Stimulated activated CD4-positive, alpha-beta T cell treated with anti-CD3 and anti-CD28 coated beads, Interleukin-12 subunit alpha, Interleukin-12 subunit beta, amount 100 ng/mL, for 4 hours (primary cell): ENCODE measurements around the gene RASGRP1.
"Not testable (repeated sequence)": the region's sequence is repeated elsewhere in the genome, so short reads cannot be mapped to it uniquely, and the experiment has no call there.

Experiments
- DNase-seq: peaks from one replicate; pipeline ENCODE4 v3.0.0-alpha.2; 2020

Gene RASGRP1

GRCh38 chr15:38564557-38565286, at the start of gene RASGRP1:
RASGRP1 (minus strand) TSS chr15:38564814; CDS start chr15:38564628, 186 bp downstream.
- peak; percentile 80 for DNase-seq

- no peak for DNase-seq
Measured at GRCh38 chr15:38613085-38613484, 48.5 kb upstream of the RASGRP1 start.

DNA sequence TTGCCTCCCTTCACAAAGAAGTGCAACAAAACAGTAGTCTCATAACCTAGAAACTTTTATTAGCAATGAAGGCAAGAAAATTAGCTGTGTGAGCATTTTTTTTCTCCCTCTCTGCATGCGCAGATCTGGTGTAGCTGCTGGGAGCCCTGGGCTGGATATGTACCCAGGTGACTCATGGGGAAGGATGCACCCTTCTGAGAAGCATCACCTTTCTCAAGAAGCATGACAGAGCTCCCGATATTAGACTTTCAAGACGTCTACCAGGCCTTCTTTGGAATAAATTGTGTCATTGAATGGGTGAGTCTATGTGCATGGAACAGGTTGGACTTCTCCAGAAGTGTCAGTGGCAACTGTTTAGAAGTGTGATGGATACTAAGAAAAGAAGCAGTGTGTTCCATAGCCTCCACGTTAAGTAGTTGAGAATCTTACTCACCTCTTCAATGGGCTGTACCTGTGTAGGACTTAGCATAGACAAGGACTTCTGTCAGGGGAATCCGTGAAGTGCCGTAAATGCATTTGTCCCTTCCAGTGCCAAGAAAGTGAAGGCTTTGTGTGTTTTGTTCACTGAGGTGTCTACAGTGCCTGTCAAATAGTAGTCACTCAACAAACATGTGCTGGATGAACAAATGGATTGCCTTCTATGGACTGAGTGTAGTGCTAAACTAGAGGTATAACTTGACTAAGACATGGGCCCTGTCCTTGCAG, 47.7 kb upstream of the RASGRP1 start:
- peak; percentile 33 for DNase-seq

GRCh38 chr15:38611228-38611627, 46.6 kb upstream of the RASGRP1 start:
- no peak for DNase-seq

DNA sequence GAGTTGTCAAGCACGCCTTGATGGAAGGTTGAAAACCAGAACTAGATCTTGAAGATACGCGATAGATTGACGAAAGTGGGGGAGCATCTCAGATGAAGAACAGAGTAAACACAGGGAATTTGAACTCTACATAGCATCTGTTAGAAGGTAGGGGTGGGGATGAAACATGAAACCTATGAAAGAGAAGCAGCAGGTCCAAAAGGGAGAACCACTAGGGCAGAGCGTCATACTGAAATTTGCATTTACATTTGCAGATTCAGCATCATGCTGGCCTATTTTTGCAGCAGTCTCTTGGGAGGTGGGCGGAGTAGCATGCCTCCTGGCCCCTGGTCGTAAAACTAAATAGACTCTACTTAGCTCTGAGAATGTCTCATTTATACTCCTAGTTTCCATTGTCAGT, 46.1 kb upstream of the RASGRP1 start:
- DNase-seq: no peak

DNA sequence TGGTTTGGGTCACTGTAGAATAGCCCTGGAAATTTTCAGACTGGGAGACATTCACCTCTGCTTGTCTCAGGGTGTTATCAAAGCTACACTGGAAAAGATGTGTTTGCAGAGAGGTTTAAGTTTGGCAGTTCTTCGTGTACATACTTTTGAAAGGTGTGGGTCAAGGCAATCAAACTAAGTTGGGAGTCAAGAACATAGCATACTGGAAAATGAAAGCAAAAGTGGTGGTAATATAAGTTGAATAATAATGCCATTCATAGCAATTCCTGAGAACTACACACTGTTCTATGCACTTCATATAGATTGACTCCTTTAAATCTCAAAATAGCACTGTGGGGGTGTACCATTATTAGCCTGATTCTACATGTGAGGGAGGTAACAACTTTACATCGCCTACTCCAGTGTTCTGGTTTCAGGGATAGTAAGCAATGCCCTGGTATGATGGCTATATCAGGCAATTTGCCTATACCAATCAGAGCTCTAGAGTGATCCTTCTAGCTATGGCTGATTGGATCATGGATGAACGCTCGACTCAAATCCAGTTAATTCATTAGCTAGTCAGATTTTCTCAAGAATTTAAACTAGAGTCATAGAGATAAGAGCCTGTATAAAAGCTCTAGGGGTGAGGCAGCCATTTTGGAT, 44.6 kb upstream of the RASGRP1 start:
- DNase-seq: no peak

- DNase-seq: no peak
Measured at GRCh38 chr15:38608682-38609081, 44.1 kb upstream of the RASGRP1 start.

DNA sequence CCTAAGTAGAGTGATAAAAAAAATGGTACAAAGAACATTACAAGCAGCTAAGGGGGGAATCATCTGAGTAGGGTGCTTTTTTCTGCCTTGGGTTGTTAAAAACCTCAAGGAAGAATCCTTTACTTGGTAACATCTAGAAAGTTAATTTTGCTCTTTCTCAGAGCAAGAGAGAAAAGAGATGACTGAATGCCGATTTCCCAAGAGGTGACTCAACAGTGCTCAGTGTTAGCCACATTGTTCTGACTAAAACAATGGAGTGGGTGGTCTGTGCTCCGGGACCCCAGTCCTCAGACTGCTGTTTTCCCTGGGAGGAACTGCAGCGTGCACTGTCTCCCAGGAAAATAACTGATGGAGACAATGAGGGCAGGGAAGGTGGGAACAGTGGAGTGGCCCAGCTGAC, 41.1 kb upstream of the RASGRP1 start:
- no peak for DNase-seq

GRCh38 chr15:38603672-38604071, 39.1 kb upstream of the RASGRP1 start:
- no peak for DNase-seq

DNA sequence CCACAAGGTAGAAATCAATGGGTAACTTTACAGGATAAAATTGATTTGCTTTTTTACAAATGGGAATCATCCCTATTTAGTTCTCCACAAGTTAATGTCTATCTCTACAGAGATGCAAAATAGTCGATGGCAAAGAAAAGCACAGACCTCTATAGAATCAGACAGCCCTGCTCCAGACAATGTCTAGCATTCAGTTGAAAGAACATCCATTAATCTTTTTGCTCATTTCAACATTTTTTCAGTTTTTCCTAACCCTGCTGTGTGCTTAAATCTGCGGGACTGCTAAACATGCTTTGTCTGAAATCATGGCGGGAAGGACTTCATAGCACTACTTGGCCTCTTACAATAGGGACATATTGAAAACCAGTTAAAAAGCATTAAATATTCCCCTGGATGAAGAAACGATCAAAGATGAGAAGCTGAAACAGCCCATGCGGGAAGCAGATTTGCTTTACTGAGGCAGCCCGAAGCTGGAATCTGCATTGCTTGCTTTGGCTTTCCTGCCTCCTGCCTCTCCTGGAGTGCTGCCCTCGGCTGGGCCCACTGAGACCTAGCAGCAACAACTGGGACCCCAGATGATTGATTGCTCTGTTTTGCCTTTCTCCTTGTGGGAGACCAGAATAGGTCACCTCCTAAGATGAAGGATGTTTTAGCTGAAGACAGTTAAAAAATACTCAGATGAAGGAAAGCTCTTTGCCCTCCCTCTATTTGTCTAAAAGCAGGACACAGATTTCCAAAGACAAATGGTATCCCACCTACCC, 38.5 kb upstream of the RASGRP1 start:
- no peak for DNase-seq

- no peak for DNase-seq
Measured at GRCh38 chr15:38600236-38600635, 35.6 kb upstream of the RASGRP1 start.

DNA sequence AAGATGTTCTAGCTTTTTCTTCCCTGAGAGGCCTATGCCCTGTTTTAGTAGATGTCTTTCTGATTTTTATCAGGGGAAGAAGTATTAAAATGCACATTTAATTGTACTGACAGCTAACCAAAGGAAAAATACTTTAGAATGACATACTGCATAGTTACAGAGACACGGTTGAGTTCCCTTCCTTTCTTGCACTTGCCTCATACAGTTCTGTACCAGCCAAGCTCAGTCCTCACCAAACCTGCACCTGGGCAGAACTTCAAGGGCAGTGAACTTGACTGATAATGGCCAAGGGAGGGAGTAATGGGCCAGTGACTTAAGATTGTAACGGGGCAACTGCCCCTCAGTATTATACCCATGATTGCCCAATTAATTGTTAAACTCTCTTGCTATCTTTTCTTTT, 34.1 kb upstream of the RASGRP1 start:
- no peak for DNase-seq

DNA sequence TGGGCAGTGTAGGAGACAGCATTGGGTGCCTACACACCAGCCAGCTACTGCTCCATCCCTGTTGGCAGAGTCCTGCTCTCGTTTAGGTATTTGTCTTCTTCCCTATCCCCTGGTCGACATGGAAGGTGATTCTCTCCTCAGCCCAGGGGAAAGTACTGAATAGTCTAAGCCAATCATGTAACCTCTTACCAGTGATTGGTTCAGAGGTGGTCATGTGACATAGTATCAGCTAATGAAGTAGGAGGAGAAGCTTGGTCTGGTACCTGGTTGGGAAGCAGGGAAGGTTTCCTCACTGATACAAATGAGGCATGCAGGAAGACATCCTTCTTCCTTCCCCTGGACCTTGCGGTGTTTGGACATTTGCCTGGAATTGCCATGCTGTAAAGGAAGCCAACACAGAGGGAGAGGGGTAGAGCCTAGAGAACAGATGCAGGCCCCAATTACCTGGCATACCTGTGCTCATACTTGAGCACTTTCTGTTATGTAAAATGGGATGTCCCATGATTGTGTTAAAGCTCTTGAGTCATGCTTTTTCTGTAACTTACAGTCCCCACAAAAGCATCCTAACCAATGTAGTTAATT, 32.7 kb upstream of the RASGRP1 start:
- no peak for DNase-seq

GRCh38 chr15:38593524-38593923, 28.9 kb upstream of the RASGRP1 start:
- DNase-seq: no peak

GRCh38 chr15:38589502-38589901, 24.9 kb upstream of the RASGRP1 start:
- no peak for DNase-seq

GRCh38 chr15:38588672-38589071, 24.1 kb upstream of the RASGRP1 start:
- no peak for DNase-seq

- no peak for DNase-seq
Measured at GRCh38 chr15:38587214-38587613, 22.6 kb upstream of the RASGRP1 start.

DNA sequence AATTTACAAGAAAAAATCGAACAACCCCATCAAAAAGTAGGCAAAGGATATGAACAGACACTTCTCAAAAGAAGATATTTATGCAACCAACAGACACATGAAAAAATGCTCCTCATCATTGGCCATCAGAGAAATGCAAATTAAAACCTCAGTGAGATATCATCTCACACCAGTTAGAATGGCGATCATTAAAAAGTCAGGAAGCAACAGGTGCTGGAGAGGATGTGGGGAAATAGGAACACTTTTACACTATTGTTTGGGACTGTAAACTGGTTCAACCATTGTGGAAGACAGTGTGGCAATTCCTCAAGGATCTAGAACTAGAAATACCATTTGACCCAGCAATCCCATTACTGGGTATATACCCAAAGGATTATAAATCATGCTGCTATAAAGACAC, 21.4 kb upstream of the RASGRP1 start:
- DNase-seq: not testable (repeated sequence)

GRCh38 chr15:38578626-38579025, 14.0 kb upstream of the RASGRP1 start:
- no peak for DNase-seq

- no peak for DNase-seq
Measured at GRCh38 chr15:38577424-38577987, 12.9 kb upstream of the RASGRP1 start.

DNA sequence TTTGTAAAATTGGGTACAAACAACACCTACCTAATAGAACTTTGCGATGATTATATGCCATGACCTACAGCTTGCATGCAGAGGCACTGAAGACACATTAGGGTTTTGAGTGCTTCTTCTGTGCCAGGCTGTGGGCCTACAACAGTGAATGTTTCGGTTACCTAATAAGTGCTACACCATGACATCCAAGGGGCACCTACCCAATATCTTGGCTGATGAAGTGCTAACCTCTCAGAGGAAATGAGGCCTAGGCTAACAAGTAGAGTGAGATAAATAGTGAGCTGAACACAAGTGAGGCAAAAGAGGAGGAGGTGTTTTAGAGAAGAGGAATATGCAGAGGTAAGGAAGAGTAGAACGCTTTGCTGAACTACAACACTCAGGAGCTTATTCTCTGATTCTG, 12.2 kb upstream of the RASGRP1 start:
- no peak for DNase-seq

DNA sequence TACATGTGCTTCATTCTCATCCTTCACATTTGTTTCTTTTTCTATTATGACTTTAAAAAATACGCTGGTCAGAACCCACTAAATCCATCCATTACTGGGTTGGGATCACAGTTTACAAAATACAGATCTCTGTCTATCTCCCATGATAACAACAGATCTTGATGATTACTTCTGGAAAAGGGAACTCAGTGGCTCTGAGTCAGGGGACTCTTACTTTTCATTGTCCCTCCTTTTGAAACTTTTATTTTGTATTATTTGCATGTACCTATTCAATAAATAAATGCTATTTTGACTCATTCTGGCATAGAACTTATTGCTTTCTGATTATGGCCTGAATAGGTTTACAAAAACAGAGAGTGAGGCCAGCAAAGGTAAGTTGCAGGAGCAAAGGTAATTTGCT, 11.6 kb upstream of the RASGRP1 start:
- DNase-seq: no peak

DNA sequence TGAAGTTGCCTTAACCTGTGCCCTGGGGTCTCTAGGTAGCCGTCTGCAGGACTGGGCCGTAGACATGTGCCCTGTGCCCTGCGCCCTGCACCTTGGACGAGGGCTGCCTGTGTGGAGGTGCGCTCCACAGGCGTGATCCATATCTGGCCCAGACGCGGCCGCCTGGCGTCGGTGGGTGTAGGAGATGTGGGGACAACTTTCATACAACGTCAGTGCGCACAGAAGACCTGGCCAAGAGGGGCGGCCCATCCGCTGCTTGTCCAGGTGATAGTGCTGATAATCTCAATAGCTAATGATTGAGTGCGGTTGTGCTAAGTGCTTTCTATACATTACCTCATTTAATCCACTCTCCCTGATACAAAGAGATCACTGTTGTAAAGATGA, 665 bp upstream of the RASGRP1 start:
- no peak for DNase-seq
